GM18502 (cell line): ENCODE measurements around the gene TMEM184C.

ENCODE experiments used
- ATAC-seq: cut with Tn5 transposase; IDR thresholded peaks from one replicate; pipeline ENCODE4 v1.9.1; 2021; ENCODE audit warnings: mild to moderate bottlenecking; ENCODE audit not compliant: unreplicated experiment, poor library complexity

The TMEM184C gene

GRCh38 chr4:147714575-147715401, 97.6 kb downstream of the TMEM184C start:
- ATAC-seq = no peak

- peak; percentile 92 for ATAC-seq
These were observed 100.7 kb downstream of the TMEM184C start for GRCh38 chr4:147717878-147718277.
